HCT116 (cell line): ENCODE data around the gene ZNF322. TPM values are rescaled to one million over a fixed set of nuclear protein-coding genes. Genes with fewer than 3 reads are reported as not detected.

ENCODE experiments used
- ATAC-seq: fragments of 200-7000 bp; cut with Tn5 transposase; 2 replicates; pipeline ENCODE4 v1.9.1; 2020; ENCODE audit warnings: mild to moderate bottlenecking, moderate library complexity
- BruUV-seq: library from RNA; stranded (reverse); fragments of 400-500 nt; replicated peaks from 2 replicates; lab custom pipeline; 2021; lab: Mats Ljungman, UMichigan
- CTCF ChIA-PET: fragments of 300-600 bp; sonication (Branson Sonifier 250); formaldehyde crosslinking; loops from one replicate; lab custom pipeline; 2021; ENCODE audit warnings: antibody characterized with exemption; lab: Charles Lee
- POLR2A ChIA-PET: fragments of 300-600, 350-600 bp; sonication (Branson Sonifier 250); formaldehyde crosslinking; loops from one replicate; lab custom pipeline; 2021; ENCODE audit warnings: antibody characterized with exemption; lab: Charles Lee
- RAD21 ChIA-PET, 2 experiments: fragments of 300-600 bp; sonication (Branson Sonifier 250); formaldehyde crosslinking; loops; one replicate each; lab custom pipeline; 2023; ENCODE audit warnings: low total read pairs in 2 of 2; ENCODE audit not compliant: uncharacterized antibody in 2 of 2, unreplicated experiment in 2 of 2, low non-redundant PET in 1 of 2; lab: Charles Lee
- DNase-seq: peaks from one replicate; pipeline ENCODE4 v3.0.0-alpha.2; 2010; ENCODE audit warnings: low read depth, low spot score
- H2AFZ ChIP-seq: fragments of 200-600 bp; shearing (Covaris generic), sonication (generic); 2 replicates; pipeline ENCODE4 v1.6.1; 2017; ENCODE audit warnings: low read depth, mixed run types, mixed read lengths, antibody characterized with exemption, low read length; ENCODE audit not compliant: poor library complexity, severe bottlenecking
- H3K27ac ChIP-seq: 2 replicates; pipeline ENCODE4 v1.5.1; 2012; ENCODE audit warnings: low read depth, low read length
- H3K27me3 ChIP-seq: fragments of 200-600 bp; sonication (generic); 2 replicates; pipeline ENCODE4 v1.6.1; 2016; ENCODE audit warnings: mixed run types, low read length, mixed read lengths; ENCODE audit not compliant: insufficient read depth
- H3K36me3 ChIP-seq, 2 experiments: fragments of 200-500 bp in 1 of 2; fragments of 200-600 bp in 1 of 2; sonication (Bioruptor generic) in 1 of 2; sonication (generic) in 1 of 2; 2 replicates each; pipeline versions ENCODE4 v1.5.1 to v1.6.1; 2014 to 2016; ENCODE audit warnings: low read length in 2 of 2, inconsistent platforms in 1 of 2, mixed read lengths in 1 of 2, mixed run types in 1 of 2; ENCODE audit not compliant: insufficient read depth in 2 of 2, control insufficient read depth in 1 of 2
- H3K4me1 ChIP-seq, 2 experiments: fragments of 200-600 bp in 1 of 2; sonication (generic) in 1 of 2; 2 replicates each; pipeline versions ENCODE4 v1.5.1 to v1.6.1; 2012 to 2017; ENCODE audit warnings: low read length in 2 of 2, inconsistent platforms in 1 of 2, mild to moderate bottlenecking in 1 of 2, mixed read lengths in 1 of 2, mixed run types in 1 of 2, moderate library complexity in 1 of 2; ENCODE audit not compliant: insufficient read depth in 2 of 2, control insufficient read depth in 1 of 2
- H3K4me2 ChIP-seq: fragments of 200-600 bp; sonication (generic); 2 replicates; pipeline ENCODE4 v1.6.1; 2017; ENCODE audit warnings: mixed run types, low read length, mixed read lengths
- H3K4me3 ChIP-seq, 2 experiments: fragments of 200-600 bp in 1 of 2; sonication (generic) in 1 of 2; replicated peaks in 1 of 2; 2 replicates each; pipeline ENCODE4 v1.5.1; 2011 to 2016; ENCODE audit warnings: low read length in 2 of 2, control low read depth in 1 of 2, low read depth in 1 of 2, mild to moderate bottlenecking in 1 of 2, mixed read lengths in 1 of 2, mixed run types in 1 of 2
- H3K79me2 ChIP-seq: fragments of 200-600 bp; sonication (generic); 2 replicates; pipeline ENCODE4 v1.6.1; 2017; ENCODE audit warnings: mild to moderate bottlenecking, mixed run types, low read length, moderate library complexity, mixed read lengths; ENCODE audit not compliant: insufficient read depth
- H3K9ac ChIP-seq: fragments of 200-600 bp; sonication (generic); 2 replicates; pipeline ENCODE4 v1.6.1; 2016; ENCODE audit warnings: low read length, mixed read lengths
- H3K9me2 ChIP-seq: fragments of 200-600 bp; sonication (generic), shearing (Covaris generic); 2 replicates; pipeline ENCODE4 v1.6.1; 2017; ENCODE audit warnings: mixed run types, mild to moderate bottlenecking, moderate library complexity; ENCODE audit not compliant: insufficient read depth
- H3K9me3 ChIP-seq, 2 experiments: fragments of 200-500 bp in 1 of 2; fragments of 200-600 bp in 1 of 2; sonication (Bioruptor generic) in 1 of 2; sonication (generic) in 1 of 2; 2 replicates each; pipeline ENCODE4 v1.6.1; 2014 to 2017; ENCODE audit warnings: low read length in 2 of 2, mixed read lengths in 2 of 2, inconsistent platforms in 1 of 2, low read depth in 1 of 2, mild to moderate bottlenecking in 1 of 2, mixed run types in 1 of 2, moderate library complexity in 1 of 2; ENCODE audit not compliant: control insufficient read depth in 1 of 2, insufficient read depth in 1 of 2
- H4K20me1 ChIP-seq: fragments of 200-600 bp; sonication (generic), shearing (Covaris generic); 2 replicates; pipeline ENCODE4 v1.6.1; 2017; ENCODE audit warnings: mixed run types, mild to moderate bottlenecking, moderate library complexity; ENCODE audit not compliant: insufficient read depth
- CEBPB ChIP-seq: IDR thresholded peaks from 2 replicates; pipeline ENCODE4 v1.6.1; 2012; ENCODE audit warnings: low read depth
- ELF1 ChIP-seq: IDR thresholded peaks from 2 replicates; pipeline ENCODE4 v1.6.1; 2012; ENCODE audit warnings: low read depth, borderline replicate concordance
- EZH2 ChIP-seq: fragments of 200-600 bp; sonication (generic); IDR thresholded peaks from 2 replicates; pipeline ENCODE4 v1.6.1; 2017; ENCODE audit warnings: antibody characterized with exemption, mixed run types
- FOSL1 ChIP-seq: IDR thresholded peaks from 2 replicates; pipeline ENCODE4 v1.6.1; 2012; ENCODE audit warnings: low read depth
- JUND ChIP-seq: IDR thresholded peaks from 2 replicates; pipeline ENCODE4 v1.6.1; 2012
- POLR2A ChIP-seq: IDR thresholded peaks from 2 replicates; pipeline ENCODE4 v1.7.0; 2011; ENCODE audit warnings: borderline replicate concordance; ENCODE audit not compliant: insufficient read depth, insufficient read length; ENCODE audit errors: extremely low read depth
- POLR2AphosphoS5 ChIP-seq: IDR thresholded peaks from 2 replicates; pipeline ENCODE4 v1.6.1; 2011; ENCODE audit warnings: mild to moderate bottlenecking, low read depth, low read length, moderate library complexity
- SIN3A ChIP-seq: IDR thresholded peaks from 2 replicates; pipeline ENCODE4 v1.6.1; 2012; ENCODE audit warnings: low read depth
- TCF7L2 ChIP-seq: IDR thresholded peaks from 2 replicates; pipeline ENCODE4 v1.7.0; 2011; ENCODE audit warnings: borderline replicate concordance, inconsistent platforms; ENCODE audit not compliant: insufficient read depth, insufficient read length; ENCODE audit errors: extremely low read depth
- YY1 ChIP-seq: IDR thresholded peaks from 2 replicates; pipeline ENCODE4 v1.6.1; 2011; ENCODE audit warnings: low read length, low read depth, moderate library complexity, mild to moderate bottlenecking; ENCODE audit not compliant: insufficient replicate concordance; ENCODE audit errors: extremely low read depth
- ZFX ChIP-seq: fragments of 450-650 bp; IDR thresholded peaks from 2 replicates; pipeline ENCODE4 v1.6.1; 2017
- ZNF274 ChIP-seq: fragments of 200-500 bp; sonication (Bioruptor generic); IDR thresholded peaks from 2 replicates; pipeline ENCODE4 v1.6.1; 2014; ENCODE audit warnings: mild to moderate bottlenecking, low read depth, low read length, inconsistent platforms
- intact Hi-C: fragments of 100-400 bp; cut with micrococcal nuclease; formaldehyde crosslinking; loops from 2 replicates; pipeline ENCODE4 v1.10.0; 2022
- total RNA-seq: library from RNA; stranded (reverse); gene quantifications from one replicate; pipeline ENCODE4 v1.2.1, GENCODE V29; 2021; ENCODE audit not compliant: unreplicated experiment
- TF ChIP-seq, protein P1 (sequence below): IDR thresholded peaks from 2 replicates; pipeline ENCODE4 v1.6.1; 2012
- TF ChIP-seq, protein P2 (sequence below), 3 experiments: fragments of 200-600 bp in 1 of 3; sonication (generic) in 1 of 3; IDR thresholded peaks in 2 of 3; conservative IDR thresholded peaks in 1 of 3; 2 replicates each; pipeline ENCODE4 v1.5.1; 2012 to 2017; ENCODE audit warnings: low read depth in 2 of 3, low read length in 2 of 3, antibody characterized with exemption in 1 of 3, borderline replicate concordance in 1 of 3, control low read depth in 1 of 3, mild to moderate bottlenecking in 1 of 3, mixed read lengths in 1 of 3, mixed run types in 1 of 3, moderate library complexity in 1 of 3; ENCODE audit not compliant: insufficient read depth in 1 of 3
- TF ChIP-seq, protein P3 (sequence below): IDR thresholded peaks from 2 replicates; pipeline ENCODE4 v1.6.1; 2011; ENCODE audit warnings: mild to moderate bottlenecking, low read length, moderate library complexity; ENCODE audit not compliant: insufficient replicate concordance; ENCODE audit errors: extremely low read depth
- TF ChIP-seq, protein P4 (sequence below): IDR thresholded peaks from 2 replicates; pipeline ENCODE4 v1.6.1; 2012; ENCODE audit warnings: low read depth
- TF ChIP-seq, protein P5 (sequence below): IDR thresholded peaks from 2 replicates; pipeline ENCODE4 v1.6.1; 2012

The ZNF322 gene
- total RNA-seq, 1 experiment from 2014 or later = 22.9 TPM

- Histone ChIP-seq H3K9ac (no peak overlapping the region), H2AFZ (no peak overlapping the region), H3K27me3 (no peaks in the 10 kb centered on the region), H3K4me2 (no peak overlapping the region), H3K79me2 (no peaks in the 10 kb centered on the region), H3K9me2 (no peaks in the 10 kb centered on the region), H3K27ac (no peak overlapping the region), H4K20me1 (no peaks in the 10 kb centered on the region), H3K36me3 (no peaks in the 10 kb centered on the region), H3K9me3 (no peaks in the 10 kb centered on the region), H3K4me3 (no peak overlapping the region), H3K4me1 (no peaks in the 10 kb centered on the region; a peak in 1 of 4 replicates)
- intact Hi-C loops = loop anchor here (5.0 kb wide), 1 partner anchor 548 kb away; no protein-coding TSS in a partner anchor
- ATAC-seq (no peak), DNase-seq (no peak)
- BruUV-seq = no TSS peak
- ChIA-PET POLR2A (no interaction called here), RAD21 (no interaction called here), CTCF (no interaction called here)
- TF ChIP-seq ZFX (no peak), EZH2 (no peak), ZNF274 (no peak), FOSL1 (no peak), POLR2A (no peak), CEBPB (no peak), YY1 (no peak), POLR2AphosphoS5 (no peak), ELF1 (no peak), SIN3A (no peak), TCF7L2 (no peak), JUND (no peak)
- TF ChIP-seq, protein P1, sequence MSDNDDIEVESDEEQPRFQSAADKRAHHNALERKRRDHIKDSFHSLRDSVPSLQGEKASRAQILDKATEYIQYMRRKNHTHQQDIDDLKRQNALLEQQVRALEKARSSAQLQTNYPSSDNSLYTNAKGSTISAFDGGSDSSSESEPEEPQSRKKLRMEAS = no peak
- TF ChIP-seq, protein P2, sequence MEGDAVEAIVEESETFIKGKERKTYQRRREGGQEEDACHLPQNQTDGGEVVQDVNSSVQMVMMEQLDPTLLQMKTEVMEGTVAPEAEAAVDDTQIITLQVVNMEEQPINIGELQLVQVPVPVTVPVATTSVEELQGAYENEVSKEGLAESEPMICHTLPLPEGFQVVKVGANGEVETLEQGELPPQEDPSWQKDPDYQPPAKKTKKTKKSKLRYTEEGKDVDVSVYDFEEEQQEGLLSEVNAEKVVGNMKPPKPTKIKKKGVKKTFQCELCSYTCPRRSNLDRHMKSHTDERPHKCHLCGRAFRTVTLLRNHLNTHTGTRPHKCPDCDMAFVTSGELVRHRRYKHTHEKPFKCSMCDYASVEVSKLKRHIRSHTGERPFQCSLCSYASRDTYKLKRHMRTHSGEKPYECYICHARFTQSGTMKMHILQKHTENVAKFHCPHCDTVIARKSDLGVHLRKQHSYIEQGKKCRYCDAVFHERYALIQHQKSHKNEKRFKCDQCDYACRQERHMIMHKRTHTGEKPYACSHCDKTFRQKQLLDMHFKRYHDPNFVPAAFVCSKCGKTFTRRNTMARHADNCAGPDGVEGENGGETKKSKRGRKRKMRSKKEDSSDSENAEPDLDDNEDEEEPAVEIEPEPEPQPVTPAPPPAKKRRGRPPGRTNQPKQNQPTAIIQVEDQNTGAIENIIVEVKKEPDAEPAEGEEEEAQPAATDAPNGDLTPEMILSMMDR (IDR thresholded peaks at IDR 0.05 in 2 of 3, conservative IDR thresholded peaks at IDR 0.05 in 1 of 3; ENCODE audit: borderline replicate concordance in 1 of 3, insufficient read depth in 1 of 3, low read depth in 2 of 3, low read length in 2 of 3) = no peak
- TF ChIP-seq, protein P3, sequence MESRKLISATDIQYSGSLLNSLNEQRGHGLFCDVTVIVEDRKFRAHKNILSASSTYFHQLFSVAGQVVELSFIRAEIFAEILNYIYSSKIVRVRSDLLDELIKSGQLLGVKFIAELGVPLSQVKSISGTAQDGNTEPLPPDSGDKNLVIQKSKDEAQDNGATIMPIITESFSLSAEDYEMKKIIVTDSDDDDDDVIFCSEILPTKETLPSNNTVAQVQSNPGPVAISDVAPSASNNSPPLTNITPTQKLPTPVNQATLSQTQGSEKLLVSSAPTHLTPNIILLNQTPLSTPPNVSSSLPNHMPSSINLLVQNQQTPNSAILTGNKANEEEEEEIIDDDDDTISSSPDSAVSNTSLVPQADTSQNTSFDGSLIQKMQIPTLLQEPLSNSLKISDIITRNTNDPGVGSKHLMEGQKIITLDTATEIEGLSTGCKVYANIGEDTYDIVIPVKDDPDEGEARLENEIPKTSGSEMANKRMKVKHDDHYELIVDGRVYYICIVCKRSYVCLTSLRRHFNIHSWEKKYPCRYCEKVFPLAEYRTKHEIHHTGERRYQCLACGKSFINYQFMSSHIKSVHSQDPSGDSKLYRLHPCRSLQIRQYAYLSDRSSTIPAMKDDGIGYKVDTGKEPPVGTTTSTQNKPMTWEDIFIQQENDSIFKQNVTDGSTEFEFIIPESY = no peak
- TF ChIP-seq, protein P4, sequence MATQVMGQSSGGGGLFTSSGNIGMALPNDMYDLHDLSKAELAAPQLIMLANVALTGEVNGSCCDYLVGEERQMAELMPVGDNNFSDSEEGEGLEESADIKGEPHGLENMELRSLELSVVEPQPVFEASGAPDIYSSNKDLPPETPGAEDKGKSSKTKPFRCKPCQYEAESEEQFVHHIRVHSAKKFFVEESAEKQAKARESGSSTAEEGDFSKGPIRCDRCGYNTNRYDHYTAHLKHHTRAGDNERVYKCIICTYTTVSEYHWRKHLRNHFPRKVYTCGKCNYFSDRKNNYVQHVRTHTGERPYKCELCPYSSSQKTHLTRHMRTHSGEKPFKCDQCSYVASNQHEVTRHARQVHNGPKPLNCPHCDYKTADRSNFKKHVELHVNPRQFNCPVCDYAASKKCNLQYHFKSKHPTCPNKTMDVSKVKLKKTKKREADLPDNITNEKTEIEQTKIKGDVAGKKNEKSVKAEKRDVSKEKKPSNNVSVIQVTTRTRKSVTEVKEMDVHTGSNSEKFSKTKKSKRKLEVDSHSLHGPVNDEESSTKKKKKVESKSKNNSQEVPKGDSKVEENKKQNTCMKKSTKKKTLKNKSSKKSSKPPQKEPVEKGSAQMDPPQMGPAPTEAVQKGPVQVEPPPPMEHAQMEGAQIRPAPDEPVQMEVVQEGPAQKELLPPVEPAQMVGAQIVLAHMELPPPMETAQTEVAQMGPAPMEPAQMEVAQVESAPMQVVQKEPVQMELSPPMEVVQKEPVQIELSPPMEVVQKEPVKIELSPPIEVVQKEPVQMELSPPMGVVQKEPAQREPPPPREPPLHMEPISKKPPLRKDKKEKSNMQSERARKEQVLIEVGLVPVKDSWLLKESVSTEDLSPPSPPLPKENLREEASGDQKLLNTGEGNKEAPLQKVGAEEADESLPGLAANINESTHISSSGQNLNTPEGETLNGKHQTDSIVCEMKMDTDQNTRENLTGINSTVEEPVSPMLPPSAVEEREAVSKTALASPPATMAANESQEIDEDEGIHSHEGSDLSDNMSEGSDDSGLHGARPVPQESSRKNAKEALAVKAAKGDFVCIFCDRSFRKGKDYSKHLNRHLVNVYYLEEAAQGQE = no peak
- TF ChIP-seq, protein P5, sequence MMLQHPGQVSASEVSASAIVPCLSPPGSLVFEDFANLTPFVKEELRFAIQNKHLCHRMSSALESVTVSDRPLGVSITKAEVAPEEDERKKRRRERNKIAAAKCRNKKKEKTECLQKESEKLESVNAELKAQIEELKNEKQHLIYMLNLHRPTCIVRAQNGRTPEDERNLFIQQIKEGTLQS = no peak
Observed at GRCh38 chr6:26609463-26609862, 50.1 kb downstream of the ZNF322 start.
